ENCODE measurements around the gene MLLT3. TPM values are rescaled to one million over a fixed set of nuclear protein-coding genes. Genes with fewer than 3 reads are reported as not detected.

The MLLT3 gene
- total and polyA plus RNA-seq, 2 of the 8 experiments (the other 6 are each of a cell fraction or from before 2014, with no cell fraction given) = 5.9 to 9.6 TPM

- TF ChIP-seq GABPA (IDR thresholded peaks at IDR 0.05; ENCODE audit: borderline replicate concordance, insufficient read depth, low read length) = no peak
- no peak for TF ChIP-seq TCF12 (IDR thresholded peaks at IDR 0.05; ENCODE audit: low read depth, low read length)
- TF ChIP-seq RAD21 (IDR thresholded peaks at IDR 0.05 in 1 of 2, conservative IDR thresholded peaks at IDR 0.05 in 1 of 2; ENCODE audit: low read depth in 2 of 2, low read length in 2 of 2) = no peak
- TF ChIP-seq HDAC2 (IDR thresholded peaks at IDR 0.05; ENCODE audit: borderline replicate concordance in 1 of 2, low read depth in 2 of 2, low read length in 2 of 2) = no peak
- no peak for TF ChIP-seq SAP30 (IDR thresholded peaks at IDR 0.05; ENCODE audit: insufficient read depth, insufficient replicate concordance, low read length)
These were observed 181.1 kb downstream of the MLLT3 start (continued) for GRCh38 chr9:20441166-20441565.

Measured in H1 (cell line).